Astrocyte of the spinal cord (primary cell): ENCODE data around the gene GSTK1.

Experiments
- DNase-seq: peaks from one replicate; pipeline ENCODE4 v3.0.0; 2011; ENCODE audit warnings: low read depth, low spot score
- H3K4me3 ChIP-seq: 2 replicates; pipeline ENCODE4 v1.5.1; 2011; ENCODE audit warnings: low read depth, mild to moderate bottlenecking, low read length, moderate library complexity
- in situ Hi-C: cut with HindIII; loops from 2 replicates; pipeline ENCODE4 v1.10.0; 2017; ENCODE audit warnings: low sequenced_read_pairs
- TF ChIP-seq, protein P1 (sequence below): IDR thresholded peaks from 2 replicates; pipeline ENCODE4 v1.5.1; 2012; ENCODE audit warnings: low read depth, mild to moderate bottlenecking, low read length, inconsistent platforms

The GSTK1 gene

DNA sequence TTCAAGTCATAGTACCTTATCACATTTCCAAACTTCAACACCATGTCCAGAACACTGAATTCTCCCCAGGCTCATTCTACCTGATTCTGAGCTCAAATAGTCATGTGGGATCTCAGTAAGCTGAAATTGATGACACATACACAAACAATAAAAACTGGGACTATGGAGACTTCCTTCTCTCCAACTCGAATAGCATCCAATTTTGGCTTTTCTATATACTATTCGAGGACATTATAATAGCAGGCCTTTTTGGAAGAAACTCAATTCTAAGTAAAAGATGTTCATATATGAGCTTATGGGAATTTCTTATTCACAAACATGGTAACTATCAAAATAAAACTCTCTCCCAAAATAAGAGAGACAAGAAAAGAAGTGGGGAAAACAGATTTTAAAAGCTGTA lies 42.0 kb upstream of the GSTK1 start:
- in situ Hi-C loops = no loop called here

DNA sequence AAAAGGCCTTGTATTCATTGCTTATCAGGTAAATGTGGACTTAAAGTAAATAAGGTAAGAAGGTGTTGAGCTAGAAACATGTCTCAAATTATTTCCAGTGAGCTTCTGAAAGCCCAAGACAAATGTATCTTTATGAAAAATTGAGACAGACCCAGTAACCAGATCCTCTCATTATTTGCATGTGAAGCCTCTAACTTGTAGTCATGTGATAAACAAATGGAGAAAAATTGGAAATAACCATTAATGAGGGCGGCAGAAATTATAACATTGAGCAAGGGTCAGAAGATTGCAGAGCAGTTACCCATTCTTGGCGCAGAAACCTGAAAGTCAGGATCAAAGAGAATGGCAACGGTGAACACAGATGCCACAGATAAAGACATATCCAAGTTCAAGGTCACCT lies 41.5 kb upstream of the GSTK1 start, which contains the start of gene TAS2R40:
Gene TAS2R40 (plus strand): TSS at position 301 of the 400 bp plus-strand sequence. CDS start 42 bp downstream, at position 343.
- no peak for DNase-seq
- in situ Hi-C loops = no loop called here
- no peak within 1 kb of the TSS for H3K4me3 ChIP-seq
- TF ChIP-seq, protein P1, sequence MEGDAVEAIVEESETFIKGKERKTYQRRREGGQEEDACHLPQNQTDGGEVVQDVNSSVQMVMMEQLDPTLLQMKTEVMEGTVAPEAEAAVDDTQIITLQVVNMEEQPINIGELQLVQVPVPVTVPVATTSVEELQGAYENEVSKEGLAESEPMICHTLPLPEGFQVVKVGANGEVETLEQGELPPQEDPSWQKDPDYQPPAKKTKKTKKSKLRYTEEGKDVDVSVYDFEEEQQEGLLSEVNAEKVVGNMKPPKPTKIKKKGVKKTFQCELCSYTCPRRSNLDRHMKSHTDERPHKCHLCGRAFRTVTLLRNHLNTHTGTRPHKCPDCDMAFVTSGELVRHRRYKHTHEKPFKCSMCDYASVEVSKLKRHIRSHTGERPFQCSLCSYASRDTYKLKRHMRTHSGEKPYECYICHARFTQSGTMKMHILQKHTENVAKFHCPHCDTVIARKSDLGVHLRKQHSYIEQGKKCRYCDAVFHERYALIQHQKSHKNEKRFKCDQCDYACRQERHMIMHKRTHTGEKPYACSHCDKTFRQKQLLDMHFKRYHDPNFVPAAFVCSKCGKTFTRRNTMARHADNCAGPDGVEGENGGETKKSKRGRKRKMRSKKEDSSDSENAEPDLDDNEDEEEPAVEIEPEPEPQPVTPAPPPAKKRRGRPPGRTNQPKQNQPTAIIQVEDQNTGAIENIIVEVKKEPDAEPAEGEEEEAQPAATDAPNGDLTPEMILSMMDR = no peak

More for the DNA sequence above, 42.0 kb upstream of the GSTK1 start:
- TF ChIP-seq, protein P1 = no peak
- DNase-seq = no peak
- H3K4me3 ChIP-seq = no peak overlapping the region

DNA sequence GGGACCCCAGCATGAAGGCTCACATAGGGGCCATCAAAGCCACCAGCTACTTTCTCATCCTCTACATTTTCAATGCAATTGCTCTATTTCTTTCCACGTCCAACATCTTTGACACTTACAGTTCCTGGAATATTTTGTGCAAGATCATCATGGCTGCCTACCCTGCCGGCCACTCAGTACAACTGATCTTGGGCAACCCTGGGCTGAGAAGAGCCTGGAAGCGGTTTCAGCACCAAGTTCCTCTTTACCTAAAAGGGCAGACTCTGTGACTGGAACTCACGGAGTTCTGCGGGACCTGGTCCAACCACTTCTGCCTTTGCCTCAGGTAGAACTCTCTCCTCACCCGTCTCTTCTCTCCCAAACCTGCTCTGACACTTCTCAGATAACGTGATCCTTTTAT lies 40.5 kb upstream of the GSTK1 start:
- H3K4me3 ChIP-seq = no peak overlapping the region
- TF ChIP-seq, protein P1 = no peak
- DNase-seq = no peak
- in situ Hi-C loops = no loop called here

DNA sequence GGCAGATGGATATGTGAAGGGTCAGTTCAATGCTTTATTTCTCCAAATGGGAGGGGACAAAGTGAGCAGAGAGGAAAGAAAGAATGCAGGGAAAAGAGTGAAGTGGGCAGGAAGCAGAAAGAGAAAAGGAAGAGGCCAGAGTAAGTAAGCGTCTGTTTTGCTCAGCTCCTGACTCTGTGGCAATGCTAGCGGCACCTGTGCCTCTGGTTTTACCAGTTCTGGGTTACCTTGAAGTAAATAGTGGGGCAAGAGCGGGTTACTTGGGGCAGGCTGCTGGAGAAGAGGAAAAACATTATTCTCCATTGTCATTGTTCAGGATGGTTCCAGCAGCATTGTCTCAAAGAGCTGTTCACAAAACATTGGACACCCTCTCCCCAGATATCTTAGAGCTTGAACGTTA lies 39.5 kb upstream of the GSTK1 start:
- TF ChIP-seq, protein P1 = no peak
- in situ Hi-C loops = no loop called here
- H3K4me3 ChIP-seq = no peak overlapping the region
- DNase-seq = no peak

DNA sequence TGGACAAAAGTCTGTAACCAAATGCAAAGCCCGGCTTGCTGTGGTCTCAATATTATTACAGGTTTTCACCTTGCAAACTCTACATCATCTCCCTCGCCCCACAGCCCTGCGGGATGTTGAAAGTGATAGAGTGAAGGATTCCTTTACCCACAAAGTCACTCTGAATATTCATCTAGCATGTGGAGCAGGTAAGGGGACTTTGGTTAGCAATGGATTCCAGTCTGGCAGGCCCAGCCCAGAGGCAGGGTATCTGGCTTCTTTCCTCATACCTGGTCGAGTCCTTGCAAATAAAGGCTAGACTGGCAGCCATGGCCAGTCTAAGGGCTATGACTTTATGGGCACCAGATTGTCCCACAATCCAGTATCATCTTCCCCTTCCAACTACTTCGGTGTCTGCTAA lies 38.2 kb upstream of the GSTK1 start:
- in situ Hi-C loops = no loop called here
- DNase-seq = no peak
- no peak overlapping the region for H3K4me3 ChIP-seq
- TF ChIP-seq, protein P1 = no peak

DNA sequence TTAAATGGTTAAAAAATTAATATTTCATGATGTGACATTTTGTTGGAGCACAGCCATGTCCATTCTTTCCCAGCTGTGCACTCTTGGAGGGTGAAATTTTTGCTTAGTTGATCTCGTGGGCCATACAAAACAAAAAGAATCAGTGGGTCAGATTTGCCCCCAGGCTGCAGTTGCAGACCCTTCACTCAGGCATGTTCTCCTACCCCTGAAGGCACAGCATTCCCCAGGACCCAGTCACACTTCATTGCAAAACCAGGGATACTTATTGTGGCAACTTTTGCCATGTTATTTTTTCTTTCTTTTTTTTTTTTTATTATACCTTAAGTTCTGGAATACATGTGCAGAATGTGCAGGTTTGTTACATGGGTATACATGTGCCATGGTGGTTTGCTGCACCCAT lies 35.4 kb upstream of the GSTK1 start:
- TF ChIP-seq, protein P1 = no peak
- DNase-seq = no peak
- in situ Hi-C loops = no loop called here
- no peak overlapping the region for H3K4me3 ChIP-seq

DNA sequence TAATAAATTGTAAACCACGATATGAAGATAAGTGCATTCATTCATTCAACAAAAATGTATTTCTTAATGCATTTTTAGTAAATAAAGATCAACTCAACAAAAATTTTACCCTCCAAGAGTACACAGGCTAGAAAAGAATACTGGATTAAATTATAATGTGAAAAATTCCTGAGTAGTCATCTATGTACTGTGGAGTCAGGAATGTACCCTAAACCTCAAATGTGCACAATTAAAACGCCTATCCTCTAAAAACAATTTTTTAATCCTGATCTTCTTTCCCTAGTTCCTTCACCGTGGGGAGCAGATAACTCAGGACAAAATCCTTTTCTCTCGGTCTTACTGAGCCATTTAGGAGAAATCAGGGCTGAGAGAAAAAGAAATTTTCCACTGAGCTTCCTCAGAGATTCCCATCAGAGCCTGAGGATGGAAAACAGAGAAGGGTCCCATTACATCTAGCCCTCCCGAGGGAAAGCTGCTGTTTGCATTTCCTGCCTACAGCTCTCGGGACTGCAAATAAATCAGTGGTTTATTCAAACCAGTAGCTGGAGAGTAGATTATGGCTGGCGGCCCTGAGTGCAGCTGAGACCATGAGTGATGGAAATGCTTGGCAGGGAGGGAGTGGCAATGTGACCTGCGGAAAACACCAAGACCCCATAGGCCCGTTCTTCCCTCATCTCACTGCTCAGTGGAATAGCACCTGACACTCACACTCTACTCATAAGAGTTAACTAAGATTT lies 34.0 kb upstream of the GSTK1 start:
- no peak overlapping the region for H3K4me3 ChIP-seq
- in situ Hi-C loops = no loop called here
- TF ChIP-seq, protein P1 = no peak
- no peak for DNase-seq
